GM19328 (cell line): Measurements from ENCODE around the gene PNPLA5.
"Not testable (repeated sequence)": the region's sequence is repeated elsewhere in the genome, so short reads cannot be mapped to it uniquely, and the experiment has no call there.

Source experiments
- ATAC-seq: cut with Tn5 transposase; IDR thresholded peaks from one replicate; pipeline ENCODE4 v1.9.1; 2021; ENCODE audit warnings: mild to moderate bottlenecking, moderate library complexity; ENCODE audit not compliant: unreplicated experiment

PNPLA5 gene, protein sequence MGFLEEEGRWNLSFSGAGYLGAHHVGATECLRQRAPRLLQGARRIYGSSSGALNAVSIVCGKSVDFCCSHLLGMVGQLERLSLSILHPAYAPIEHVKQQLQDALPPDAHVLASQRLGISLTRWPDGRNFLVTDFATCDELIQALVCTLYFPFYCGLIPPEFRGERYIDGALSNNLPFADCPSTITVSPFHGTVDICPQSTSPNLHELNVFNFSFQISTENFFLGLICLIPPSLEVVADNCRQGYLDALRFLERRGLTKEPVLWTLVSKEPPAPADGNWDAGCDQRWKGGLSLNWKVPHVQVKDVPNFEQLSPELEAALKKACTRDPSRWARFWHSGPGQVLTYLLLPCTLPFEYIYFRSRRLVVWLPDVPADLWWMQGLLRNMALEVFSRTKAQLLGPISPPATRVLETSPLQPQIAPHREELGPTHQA

DNA sequence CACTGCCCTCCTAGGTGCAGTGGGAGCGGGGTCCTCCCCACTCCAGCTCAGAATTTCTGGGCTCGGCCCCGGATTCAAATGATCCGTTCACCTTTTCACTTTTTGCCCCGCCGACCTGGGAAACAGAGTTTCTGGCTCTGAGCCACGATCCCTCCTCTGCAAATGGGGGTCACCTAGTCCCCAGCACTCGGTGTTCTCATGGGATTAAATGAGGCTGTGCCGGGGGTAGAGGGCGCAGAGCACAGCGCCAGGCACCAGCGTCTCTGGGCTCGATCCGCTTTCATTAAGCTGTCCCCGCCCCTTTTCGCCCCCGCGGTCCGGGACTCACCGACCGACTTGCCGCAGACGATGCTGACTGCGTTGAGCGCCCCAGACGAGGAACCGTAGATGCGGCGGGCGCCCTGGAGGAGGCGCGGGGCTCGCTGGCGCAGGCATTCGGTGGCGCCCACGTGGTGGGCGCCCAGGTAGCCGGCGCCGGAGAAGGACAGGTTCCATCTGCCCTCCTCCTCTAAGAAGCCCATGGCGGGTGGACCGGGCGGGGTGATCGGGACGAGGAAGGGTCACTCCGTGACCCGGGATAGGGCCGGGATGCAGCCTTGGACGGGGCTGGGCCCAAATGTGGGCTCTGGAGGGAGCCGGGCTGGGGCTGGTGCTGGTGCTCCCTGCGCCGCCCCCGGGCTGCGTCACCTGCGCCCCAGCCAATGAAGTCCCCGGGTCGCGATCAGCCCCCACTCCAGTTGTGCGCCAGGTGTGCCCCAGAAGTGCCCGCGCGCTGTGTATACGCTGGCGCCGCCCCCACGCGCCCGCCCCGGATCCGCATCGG, at the start of gene PNPLA5:
PNPLA5 (minus strand) TSS at position 654 of the 823 bp plus-strand sequence; CDS start at position 521, 133 bp downstream.
- no peak for ATAC-seq

DNA sequence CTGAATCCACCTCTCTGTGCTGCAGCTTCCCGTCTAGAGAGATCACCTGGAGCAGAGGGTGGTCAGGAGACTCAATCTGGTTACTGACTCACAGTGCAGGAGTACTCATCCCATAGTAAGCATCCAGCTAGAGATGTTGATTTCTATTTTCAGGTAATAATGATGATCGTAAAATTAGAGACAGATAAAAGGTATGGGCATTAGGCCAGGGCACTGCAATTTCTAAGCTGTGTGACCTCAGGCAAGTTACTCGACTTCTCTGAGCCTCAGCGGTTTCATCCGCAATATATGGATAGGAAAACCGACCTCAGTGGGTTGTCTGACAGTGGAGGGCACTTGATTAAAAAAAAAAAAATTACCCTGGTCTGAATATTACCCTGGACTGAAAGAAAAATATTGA, 49.6 kb upstream of the PNPLA5 start:
- ATAC-seq, result no peak

DNA sequence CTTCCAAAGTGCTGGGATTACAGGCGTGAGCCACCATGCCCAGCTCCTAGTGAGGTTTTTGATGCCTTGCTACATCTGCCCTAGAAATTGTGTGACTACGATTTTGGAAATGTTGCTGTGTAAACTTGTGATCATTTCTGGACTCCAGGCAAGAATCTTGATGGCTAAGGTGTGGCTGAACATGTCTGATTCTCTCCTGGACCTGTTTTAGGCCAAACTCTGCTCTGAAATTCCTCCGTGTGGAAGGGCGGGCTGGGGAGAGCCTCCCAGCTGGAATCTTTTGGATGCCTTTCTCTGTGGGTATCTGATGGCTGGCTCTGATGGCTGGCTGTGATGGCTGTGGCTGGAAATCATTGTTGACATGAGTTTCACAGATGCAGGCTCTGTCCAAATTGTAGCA, 40.0 kb upstream of the PNPLA5 start:
- ATAC-seq, result no peak

DNA sequence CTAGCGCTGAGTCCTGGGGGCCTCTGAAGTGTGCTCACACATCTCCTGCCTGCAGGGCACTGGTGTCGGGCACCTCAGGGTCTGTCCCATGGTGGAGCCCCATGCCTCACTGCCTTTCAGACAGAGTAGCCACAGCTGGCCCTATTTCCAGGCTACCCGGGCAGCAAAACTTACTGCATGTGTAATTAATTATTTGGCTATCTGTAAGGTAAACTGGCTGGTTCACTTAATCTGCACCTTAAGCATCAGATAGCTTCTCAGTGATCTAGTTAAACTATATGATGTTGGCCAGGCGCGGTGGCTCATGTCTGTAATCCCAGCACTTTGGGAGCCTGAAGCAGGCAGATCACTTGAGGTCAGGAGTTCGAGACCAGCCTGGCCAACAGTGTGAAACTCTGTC, 37.1 kb upstream of the PNPLA5 start:
- no peak for ATAC-seq

DNA sequence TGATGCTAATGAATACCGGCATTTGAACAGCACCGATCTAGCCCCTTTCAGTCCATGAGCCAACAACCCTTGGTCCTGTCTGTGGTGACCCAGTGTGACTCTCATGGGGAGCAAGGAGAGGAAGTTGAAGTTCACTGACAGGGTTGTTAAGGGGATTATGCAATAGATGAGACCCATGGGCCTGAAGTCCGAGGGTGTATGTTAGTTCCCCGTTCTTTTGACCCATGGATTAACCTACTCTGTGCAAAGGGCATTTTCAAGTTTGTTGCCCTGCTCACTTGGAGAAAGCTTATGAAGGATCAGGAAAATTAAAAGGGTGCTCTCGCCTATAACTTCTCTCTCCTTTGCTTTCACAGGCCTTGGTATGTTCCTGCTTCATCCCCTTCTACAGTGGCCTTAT, 36.7 kb upstream of the PNPLA5 start:
- ATAC-seq, result no peak

DNA sequence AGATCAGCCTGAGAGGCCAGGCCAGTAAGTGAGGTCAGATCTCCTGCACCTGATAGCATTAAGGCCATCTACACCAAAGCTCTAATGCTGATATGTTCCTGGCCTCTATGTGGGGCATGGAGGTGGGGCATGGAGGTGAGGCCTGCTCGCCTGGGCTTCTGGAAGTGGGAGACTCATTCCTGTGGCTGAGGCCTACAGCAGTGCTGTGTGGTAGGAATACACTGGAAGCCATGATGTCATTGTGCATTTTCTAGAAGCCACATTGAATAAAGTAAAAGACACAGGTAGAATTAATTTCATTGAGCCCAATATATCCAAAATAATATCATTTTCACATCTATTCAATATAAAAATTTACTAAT, 34.5 kb upstream of the PNPLA5 start:
- no peak for ATAC-seq

DNA sequence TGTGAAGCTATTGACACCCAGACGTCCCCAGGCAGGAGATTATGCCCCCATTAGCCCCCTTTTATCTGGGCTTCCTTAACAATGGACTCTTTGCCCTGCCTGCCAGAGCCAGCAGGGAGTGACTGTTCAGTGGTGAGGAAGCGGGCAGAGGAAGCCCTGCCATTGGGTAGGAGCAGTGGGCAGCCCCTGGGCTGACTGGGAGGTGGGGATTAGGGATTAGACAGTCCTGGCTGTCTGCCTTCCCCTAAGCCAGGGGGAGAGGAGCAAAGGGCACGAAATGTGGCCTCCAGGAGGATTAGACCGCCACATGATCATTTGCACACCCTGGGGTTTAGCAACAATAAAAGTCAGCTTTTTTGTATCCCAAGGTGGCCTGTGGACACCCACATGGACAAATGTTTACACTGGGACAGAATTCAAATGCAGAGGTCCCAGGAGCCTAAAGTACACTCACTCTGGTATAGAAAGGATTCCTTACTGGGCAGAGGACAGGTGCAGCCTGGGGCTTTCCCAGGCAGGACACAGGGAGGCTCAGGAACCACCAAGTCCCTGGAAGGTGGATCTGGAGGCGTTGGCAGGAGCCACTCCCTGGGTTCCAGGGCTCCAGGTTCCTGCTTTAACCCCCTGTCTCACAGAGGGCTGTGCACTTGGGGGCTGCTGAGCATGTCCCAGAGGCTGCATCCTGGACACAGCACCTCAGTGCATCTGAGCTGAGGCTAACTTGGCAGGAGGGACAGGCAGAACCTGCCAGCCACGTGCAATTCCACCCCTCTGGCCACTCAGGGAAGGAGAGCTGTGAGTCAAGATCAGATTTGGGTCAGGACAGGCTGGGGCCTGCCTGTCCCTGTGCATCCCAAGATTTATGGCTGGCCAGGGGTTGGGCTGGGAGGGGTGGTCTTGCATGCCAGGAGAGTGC, 33.9 kb upstream of the PNPLA5 start:
- no peak for ATAC-seq

DNA sequence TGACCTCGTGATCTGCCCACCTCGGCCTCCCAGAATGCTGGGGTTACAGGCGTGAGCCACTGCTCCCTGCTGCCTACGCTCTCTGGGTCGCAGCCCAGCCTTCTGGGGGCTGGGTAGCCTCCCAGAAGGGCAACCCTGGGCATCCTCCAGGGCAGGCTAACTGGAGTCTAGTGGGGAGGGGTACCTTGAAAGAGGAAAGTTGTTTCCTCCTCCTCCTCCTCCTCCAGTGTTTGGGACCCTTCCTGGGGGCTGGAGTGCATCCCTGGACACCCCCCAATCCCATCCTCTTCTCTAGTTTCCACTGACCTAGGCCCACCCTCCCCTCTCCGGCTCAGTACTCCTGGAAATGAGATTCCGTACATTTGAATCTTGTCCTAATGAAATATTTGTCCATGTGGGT, 33.1 kb upstream of the PNPLA5 start:
- no peak for ATAC-seq

DNA sequence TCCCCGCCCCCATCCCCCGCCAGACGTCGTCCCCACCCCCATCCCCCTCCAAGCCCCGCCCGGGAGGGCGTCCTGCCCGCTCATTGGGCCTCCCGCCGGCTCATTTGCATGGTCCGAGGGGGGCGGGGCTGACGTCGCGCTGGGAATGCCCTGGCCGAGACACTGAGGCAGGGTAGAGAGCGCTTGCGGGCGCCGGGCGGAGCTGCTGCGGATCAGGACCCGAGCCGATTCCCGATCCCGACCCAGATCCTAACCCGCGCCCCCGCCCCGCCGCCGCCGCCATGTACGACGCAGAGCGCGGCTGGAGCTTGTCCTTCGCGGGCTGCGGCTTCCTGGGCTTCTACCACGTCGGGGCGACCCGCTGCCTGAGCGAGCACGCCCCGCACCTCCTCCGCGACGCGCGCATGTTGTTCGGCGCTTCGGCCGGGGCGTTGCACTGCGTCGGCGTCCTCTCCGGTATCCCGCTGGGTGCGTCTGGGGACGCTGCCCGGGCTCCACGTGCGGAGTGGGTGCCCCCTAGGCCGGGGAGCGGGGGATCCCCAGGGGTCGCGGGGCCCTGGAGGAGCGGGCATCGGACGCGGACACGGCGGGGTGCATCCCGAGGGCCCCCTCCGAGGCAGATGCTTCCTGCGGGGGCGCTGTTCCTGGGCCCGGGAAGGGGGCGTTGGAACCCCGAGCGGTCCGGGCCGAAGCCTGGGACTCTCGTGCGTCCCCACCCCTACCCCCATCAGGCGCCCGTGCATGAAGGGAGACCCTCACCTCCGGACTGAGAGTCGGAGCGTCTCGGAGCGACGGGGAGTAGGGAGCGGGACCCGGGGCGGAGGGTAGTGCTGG, 32.0 kb upstream of the PNPLA5 start, which contains the start of gene PNPLA3:
PNPLA3 (plus strand) TSS at position 175 of the 834 bp plus-strand sequence; CDS start at position 282, 107 bp downstream.
- ATAC-seq, result no peak

DNA sequence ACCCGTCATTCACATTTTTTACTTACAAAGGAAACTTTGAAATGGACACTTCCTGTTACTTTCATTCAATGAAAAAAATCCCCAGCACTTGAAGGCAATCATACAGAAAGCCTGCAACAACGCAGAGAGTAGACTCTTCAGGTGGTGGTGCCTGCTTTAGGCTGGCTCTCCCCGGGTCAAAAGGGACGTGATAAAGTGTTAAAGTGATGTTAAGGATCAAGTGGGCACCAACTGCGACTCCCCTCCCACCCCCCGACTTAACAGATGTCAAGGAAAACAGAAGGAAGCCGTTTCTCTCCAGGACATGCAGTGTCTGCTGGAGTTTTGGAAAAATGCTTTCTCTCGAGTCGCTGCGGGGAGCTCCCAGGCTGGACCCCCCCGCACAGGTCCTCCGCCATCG, 31.4 kb upstream of the PNPLA5 start:
- no peak for ATAC-seq

DNA sequence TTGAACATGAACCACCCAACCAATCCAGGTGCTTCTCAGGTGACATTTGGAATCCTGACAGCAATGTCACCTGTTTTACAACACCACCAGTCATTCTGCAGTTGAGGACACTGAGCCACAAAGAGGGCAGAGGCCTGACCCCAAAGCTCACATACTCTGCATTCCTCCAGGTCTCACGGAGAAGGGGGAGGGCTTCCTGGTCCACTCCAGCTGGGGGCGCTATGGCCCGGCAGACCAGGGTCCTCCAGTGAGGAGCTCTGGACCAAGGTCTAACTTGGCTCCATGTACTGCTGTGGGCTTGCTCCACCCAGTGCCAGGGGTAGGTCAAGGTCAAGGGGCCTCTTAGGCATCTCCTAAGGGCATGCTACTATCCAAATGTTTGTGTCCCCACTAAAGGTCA, 30.3 kb upstream of the PNPLA5 start:
- no peak for ATAC-seq

DNA sequence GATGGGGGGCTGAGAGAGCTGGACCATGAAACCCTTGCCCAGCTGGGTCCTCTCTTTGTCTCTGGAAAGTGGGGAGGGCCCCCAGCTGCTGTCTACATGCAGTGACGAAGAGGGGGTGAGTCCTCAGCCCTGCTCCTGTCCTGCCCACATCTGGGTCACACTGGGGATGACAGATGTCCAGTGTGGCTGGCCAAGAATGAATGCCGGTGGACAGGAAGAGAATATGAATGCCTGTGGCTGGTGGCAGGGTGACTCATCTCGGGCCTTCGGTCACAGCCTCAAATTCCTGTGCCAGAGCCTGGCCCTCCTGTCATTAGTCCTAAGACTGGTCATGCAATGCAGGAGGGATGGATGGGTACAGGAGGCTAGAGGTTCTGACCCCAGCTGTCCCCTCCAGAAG, 29.6 kb upstream of the PNPLA5 start:
- ATAC-seq, result no peak

DNA sequence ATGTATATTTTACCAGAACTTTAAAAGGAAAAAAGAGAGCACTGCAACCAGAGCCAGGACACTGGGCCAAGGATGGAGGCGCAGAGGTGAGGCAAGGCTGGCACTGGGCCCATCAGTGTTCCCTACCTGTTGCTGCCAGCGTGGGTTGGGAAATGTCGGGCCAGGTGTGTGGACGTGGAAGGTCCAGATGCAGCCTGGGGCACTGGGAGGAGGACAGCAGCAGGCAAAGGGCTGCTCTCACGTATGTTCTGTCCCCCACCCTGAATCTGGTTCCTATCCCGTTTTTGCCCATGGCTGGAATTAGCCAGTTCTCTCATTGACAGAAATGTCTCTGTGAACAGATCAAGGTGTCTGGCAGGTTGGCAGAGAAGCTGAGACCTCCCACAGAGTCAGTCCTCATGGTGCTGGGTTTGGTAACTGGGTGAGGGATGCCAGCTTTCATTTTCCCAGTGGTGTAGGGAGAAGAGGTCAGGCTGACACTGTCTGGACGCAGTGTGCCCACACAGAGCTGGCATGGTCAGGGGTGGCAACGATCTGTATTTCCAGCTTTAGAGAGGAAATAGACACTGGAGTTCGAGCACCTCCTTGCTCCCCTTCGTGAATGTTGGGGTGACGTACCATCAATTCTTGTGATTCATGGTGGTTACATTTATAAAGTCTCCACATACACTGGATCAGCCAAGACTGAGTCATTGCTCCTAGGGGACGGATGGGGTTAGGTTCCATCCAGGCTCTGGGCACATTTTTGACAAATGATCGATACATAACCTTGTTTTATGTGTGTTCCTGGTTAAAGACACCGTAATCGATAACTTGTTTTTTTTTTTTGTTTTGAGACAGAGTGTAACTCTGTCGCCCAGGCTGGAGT, 27.5 kb upstream of the PNPLA5 start:
- ATAC-seq, result no peak

DNA sequence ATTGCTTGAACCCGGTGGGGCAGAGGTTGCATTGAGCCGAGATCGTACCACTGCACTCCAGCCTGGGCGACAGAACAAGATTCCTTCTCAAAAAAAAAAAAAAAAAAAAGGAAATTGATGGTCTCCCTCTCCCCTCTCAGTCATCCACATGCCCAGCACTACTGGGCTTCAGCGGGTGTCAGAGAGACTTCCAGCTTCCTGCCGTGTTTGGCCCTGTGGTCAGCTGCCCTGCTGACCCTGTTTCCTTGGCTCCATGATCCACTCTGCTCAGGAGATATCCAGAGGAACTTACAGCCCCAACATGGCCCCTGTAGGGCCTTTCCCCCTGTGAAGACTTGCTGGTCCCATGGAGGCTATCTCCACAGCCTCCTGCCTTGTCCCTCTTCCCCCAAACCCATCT, 25.7 kb upstream of the PNPLA5 start:
- no peak for ATAC-seq

DNA sequence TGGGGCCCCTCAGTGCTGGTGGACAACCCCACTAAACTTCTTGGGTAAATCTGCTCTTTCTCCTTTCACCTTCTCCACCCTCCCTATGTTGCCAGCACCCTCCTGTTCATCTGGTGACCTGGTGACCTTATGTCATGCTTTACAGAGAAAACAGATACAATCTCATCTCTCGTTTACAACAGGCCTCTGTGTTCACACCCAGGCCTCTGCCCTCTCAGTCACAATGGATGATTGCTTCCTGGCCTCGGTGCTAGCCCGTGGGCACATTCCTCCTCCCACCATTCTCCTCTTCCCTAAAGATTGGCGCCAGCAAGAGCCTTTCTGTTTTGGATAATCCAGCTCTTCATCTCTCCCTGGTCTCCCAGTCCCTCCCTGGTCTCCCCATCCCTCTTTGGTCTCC, 19.5 kb upstream of the PNPLA5 start:
- ATAC-seq, result no peak

DNA sequence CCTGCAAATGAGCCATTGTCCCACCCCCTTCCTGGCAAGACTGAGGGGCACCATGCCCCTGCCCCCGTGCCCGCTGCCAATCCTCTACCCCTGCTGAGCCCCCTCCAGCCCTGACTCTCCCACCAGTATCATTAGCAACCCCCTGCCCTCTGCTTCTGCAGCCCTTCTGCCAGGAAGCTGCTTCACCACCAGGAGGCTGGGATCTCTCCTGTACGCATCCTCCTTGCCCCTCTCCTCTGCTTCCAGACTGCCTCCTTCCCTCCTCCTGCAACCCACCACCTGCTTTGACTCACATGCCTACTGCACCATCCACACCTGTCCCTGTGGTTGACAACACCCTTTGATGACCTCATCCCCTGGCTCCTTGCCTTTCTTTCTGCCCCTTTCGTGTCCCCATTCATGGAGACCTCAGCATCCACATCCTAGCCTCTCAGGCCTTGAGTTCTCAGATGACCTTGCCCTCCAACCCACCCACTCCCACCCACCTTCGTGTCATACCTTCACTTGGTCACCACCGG, 18.4 kb upstream of the PNPLA5 start:
- no peak for ATAC-seq

DNA sequence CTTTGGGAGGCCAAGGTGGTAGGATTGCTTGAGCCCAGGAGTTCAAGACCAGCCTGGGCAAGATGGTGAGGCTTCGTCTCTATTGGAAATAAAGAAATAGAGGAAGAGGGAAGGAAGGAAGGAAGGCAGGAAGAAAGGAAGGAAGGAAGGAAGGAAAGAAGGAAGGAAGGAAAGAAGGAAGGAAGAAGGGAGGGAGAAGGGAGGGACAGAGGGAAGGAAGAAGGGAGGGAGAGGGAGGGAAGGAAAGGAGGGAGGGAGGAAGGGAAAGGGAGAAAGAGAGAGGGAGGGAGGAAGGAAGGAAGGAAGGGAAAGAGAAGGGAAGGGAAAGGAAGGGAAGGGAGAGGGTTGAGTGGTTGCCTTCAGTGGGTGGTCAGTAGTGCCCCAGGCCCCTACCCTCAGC, 17.9 kb upstream of the PNPLA5 start:
- ATAC-seq, result no peak

DNA sequence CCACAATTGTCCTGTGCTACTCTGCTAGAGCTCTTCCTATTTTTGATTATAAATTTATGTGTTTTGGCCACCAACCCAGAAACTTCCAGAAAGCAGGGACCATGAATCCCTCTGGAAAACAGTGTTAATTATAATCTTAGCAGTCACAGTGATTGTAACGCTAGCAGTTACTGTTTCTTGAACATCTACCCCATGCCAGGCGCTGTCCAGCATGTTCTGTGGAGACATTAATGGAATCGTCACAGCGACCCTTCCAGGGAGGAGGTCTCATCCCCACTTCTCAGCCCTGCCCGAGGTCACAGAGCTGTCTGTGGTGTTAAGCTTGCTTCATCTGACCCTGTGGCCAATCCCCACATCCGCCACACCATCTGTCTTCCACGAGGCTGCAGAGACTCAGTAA, 13.9 kb upstream of the PNPLA5 start:
- no peak for ATAC-seq

DNA sequence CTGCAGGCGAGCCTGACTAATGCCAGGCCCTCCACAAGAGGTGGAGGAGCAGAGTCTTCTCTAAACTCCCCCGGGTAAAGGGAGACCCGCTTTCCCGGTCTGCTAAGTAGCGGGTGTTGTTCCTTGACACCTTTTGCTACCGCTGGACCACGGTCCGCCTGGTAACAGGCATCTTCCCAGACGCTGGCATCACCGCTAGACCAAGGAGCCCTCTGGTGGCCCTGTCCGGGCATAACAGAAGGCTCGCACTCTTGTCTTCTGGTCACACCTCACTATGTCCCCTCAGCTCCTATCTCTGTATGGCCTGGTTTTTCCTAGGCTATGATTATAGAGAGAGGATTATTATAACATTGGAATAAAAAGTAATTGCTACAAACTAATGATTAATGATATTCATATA, 12.6 kb upstream of the PNPLA5 start:
- ATAC-seq, result not testable (repeated sequence)
